GM12873 (cell line): Measurements from ENCODE around the gene CFAP45.

Source experiments
- TF ChIP-seq, protein P1 (sequence below): IDR thresholded peaks from 2 replicates; pipeline ENCODE4 v1.5.1; 2012; ENCODE audit warnings: low read depth, mild to moderate bottlenecking, moderate library complexity, low read length, control low read depth; ENCODE audit not compliant: insufficient read depth; ENCODE audit errors: missing control alignments

Gene CFAP45, protein sequence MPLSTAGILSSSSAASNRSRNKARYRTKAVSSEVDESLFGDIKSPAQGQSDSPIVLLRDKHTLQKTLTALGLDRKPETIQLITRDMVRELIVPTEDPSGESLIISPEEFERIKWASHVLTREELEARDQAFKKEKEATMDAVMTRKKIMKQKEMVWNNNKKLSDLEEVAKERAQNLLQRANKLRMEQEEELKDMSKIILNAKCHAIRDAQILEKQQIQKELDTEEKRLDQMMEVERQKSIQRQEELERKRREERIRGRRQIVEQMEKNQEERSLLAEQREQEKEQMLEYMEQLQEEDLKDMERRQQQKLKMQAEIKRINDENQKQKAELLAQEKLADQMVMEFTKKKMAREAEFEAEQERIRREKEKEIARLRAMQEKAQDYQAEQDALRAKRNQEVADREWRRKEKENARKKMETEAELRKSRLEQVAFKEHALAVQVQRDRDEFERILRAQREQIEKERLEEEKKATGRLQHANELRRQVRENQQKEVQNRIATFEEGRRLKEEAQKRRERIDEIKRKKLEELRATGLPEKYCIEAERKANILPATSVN

DNA sequence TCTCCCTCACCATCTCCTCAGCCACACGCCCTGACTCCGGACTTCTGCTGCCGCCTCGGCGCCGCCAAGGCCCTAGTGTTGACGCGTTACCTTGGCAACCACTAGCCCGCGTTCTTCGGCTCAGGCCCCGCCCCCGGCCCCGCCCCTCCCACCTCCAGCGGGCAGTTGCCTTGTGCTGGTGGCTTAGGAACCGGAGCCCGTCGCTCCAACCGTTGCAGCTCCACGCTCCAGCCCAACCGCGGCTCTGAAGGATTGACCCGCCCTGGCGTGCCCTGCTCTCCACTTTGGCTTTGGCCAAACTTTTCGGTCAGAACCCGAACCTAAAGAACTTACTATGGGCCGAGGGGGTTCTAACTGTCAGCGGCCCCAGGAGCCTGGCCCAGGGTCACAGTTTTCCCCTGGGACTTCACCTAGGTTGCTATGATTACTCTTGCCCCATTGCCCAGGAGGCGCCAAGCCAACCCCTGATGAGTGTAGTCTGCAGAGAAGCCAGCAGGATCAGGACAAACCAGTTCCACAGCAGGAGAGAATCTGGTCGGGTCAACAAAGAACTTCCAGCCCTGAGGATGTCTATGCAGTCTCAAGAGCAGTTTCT, at the start of gene CFAP45:
CFAP45 (minus strand) TSS at position 80 of the 595 bp plus-strand sequence; CDS start at position 13, 67 bp downstream.
- TF ChIP-seq, protein P1, sequence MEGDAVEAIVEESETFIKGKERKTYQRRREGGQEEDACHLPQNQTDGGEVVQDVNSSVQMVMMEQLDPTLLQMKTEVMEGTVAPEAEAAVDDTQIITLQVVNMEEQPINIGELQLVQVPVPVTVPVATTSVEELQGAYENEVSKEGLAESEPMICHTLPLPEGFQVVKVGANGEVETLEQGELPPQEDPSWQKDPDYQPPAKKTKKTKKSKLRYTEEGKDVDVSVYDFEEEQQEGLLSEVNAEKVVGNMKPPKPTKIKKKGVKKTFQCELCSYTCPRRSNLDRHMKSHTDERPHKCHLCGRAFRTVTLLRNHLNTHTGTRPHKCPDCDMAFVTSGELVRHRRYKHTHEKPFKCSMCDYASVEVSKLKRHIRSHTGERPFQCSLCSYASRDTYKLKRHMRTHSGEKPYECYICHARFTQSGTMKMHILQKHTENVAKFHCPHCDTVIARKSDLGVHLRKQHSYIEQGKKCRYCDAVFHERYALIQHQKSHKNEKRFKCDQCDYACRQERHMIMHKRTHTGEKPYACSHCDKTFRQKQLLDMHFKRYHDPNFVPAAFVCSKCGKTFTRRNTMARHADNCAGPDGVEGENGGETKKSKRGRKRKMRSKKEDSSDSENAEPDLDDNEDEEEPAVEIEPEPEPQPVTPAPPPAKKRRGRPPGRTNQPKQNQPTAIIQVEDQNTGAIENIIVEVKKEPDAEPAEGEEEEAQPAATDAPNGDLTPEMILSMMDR, result no peak

DNA sequence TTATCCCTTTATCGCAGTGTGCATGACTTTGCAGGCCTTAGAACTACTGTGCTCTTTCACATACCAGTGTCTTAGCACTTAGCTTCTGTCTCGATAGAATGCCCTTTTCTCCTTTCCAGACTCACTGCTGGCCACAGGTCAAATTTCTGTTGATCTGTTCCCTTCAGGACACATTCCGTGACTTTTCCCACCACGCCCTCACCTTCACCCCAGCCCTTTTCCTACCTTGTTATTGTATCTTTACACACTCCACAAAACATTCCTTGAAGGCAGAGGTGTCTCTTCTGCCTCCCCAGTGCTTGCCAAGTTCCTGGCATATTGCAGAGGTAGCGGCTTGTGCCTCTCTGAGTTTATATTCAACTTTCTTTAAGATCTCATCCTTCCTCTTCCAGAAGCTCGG, 49.2 kb upstream of the CFAP45 start:
- TF ChIP-seq, protein P1, result no peak

DNA sequence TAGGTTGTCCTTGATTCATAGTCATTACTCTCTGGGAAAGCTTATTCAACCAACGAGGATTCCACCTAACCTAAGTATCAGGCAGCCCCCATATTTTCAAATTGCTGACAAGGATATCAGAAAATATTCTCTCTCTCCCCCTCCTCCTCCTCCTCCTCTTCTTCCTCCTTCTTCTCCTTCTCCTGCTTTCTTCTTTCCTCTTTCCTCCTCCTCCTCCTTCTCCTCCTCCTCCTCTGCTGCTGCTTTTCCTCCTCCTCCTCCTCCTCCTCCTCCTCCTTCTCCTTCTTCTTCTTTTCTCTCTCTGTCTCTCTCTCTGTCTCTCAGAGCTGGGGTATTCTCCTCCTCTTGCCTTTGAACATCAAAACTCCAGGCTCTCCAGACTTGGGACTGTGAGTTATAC, 48.0 kb upstream of the CFAP45 start:
- TF ChIP-seq, protein P1, result no peak

DNA sequence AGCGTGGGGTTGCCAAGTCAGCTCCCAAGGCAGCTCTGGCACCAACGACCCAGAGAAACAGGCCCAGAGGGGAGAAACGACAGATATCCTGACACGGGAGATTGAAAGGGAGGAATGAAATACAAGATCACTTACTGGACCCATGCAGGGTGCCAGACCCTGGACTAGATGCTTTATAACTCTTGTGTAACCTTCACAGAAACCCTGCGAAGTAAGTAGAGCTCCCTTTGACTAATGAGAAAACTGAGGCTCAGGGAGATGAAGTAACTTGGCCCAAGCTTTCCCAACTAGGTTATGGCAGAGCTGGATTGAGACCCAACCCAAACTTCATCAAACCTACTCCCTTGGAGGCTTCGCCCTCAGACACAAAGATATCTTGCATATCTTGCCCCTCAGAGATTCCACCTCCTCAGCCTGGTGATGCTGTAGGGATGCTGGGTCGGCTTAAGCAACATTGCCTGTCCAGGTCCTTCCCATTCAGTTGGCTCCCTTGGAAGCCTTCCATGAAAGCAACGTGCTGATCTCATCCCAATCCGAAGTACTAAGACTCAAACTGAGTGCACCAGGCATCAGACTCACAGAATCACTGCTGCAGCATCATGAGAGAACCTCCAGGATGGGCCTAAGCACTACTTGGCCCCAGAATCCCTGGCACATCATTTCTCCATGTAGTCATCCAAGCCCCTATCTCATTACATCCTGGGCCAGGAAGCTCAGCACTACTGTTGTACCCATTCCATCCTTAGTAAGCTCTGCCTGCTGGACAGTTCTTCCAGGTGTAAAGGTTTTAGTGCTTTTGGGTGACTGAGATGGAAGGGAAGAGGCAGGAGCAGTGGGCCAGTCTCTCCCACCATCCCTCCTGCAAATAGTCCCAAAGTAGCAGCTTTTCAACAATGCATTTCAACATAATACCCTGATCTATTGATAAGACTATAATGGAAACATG, 46.5 kb upstream of the CFAP45 start:
- TF ChIP-seq, protein P1, result no peak

DNA sequence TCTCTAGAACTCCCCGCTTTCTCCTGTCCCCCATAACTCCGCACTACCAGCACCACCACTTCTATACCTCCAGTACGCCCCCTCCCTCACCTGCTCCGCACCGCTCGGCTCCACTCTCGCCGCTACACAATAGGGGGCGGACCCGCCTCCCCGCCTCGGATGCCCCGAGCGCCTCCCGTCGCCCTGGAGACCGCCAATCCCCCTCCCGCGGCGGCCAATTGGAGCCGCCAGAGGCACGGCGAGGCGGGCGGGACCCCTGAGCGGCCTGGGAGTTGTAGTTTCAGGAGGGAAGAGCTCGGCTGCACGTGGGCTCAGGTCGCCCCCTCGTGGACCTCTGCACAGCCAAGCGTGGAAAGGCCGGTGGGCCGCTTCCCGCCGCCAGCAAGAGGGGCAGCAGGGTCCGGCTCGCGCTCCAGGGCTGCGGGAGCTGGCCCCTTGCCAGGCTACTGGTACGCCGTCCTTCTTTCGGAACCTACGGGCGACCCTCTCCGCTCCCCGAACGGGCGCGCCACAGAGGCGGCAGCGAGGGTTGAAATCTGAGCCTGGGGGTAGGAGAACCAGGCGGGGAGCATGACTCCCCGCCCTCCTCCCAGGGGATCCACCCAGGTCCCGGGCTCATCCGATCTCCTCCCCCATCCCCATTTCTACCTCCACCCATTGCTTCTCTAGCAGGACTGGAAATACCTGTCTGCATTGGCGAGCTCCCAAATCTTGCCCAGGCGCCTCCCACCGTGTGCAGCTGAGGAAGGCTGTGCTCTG, 45.7 kb upstream of the CFAP45 start, which contains the start of gene IGSF9:
IGSF9 (minus strand) TSS at position 131 of the 759 bp plus-strand sequence. CDS start 2,159 bp downstream, outside the sequence.
- TF ChIP-seq, protein P1, result peak; percentile 37

DNA sequence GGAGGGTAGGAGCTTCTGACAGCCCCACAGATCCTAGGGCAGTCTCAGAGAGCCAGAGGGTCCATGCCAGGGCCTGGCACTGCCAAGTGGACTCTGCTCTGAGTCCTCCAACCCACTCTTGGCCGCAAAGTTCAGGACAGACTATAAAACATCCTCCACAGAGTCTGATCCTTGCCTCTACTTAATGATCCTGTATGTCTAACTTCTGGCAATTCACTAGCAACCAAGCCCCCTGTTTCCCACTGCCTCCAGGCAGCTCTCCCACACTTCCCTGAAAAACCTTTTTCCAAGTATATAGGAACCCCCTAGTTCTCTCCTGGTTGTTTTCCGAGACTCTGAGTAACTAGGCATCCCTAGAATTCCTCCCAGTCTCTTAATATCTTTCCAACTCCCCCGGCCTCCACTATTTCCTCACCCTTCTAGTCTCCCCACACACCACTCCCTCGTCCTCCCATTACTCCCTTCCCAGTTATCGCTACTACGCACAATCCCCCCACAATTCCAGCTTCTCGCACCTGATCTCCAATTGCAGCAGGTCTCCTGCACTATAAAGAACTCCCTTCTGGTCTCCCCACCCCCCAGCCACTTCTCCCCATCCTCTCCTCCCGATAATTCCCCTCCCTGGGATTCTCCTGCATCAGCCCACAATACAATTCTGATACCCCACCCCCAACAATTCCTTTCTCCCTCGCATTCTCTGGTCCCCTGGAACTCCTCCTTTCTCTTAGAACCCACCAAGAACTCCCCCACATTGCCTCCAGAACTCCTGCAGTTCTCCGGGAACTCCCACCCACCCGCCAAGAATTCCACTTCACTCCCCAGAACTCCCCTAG, 44.9 kb upstream of the CFAP45 start:
- TF ChIP-seq, protein P1, result no peak
